Stimulated activated CD8-positive, alpha-beta memory T cell treated with anti-CD3 and anti-CD28 coated beads, Interleukin-4, amount 100 ng/mL, for 24 hours (primary cell): Measurements from ENCODE around the gene ARHGAP10.

Experiments used
- DNase-seq: peaks from one replicate; pipeline ENCODE4 v3.0.0-alpha.2; 2020; ENCODE audit warnings: low read depth

ARHGAP10 gene

DNA sequence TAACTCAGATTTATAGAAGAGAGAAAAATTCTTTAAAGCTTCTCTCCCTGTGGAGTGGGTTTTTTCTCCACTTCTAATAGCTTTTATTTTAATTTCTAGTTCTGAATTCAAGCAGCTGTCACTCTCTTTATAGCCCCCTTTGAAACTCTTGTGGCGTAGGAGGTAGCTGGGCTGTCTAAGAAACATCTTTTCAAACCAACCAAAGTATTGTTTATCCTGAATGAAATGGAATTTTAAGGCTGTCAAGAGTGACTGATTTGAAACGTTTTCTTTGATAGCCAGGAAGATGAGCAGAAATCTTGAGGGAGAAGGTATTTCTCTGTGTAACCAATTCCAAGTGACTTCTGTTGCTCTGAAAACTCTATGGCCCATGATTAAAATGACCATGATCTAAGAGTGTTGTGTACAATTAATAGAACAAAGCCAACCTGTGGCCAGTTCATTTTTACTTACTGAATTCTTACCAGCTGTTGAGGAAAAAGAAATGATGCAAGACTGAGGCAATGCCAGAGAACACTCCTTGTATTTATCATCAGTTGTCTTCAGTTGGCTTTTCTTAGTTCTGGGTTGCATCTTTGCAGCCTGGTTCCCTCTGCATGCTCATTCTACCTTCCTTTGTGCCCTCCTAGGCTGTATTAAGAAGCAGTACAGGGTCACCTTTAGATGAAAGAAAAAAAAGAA lies 298.4 kb downstream of the ARHGAP10 start:
- no peak for DNase-seq

DNA sequence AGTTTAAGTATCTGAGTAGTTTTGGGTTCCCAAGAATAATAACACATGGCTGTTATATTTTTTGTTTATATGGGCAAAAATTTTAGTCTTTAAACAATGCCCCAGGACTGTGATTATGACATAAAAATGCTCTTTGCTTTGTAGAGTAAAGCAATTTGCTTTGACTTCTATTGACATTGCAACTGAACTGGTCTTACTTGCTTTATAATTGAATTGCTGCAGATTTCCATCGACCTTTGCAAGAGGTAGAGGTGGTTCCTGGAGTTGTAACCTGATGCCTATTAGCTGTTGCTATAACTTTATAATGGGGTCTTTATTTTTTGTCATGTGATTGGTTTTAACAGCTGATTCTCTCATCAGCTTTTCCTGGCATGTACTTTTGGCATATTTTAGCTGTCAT lies 302.9 kb downstream of the ARHGAP10 start:
- no peak for DNase-seq

DNA sequence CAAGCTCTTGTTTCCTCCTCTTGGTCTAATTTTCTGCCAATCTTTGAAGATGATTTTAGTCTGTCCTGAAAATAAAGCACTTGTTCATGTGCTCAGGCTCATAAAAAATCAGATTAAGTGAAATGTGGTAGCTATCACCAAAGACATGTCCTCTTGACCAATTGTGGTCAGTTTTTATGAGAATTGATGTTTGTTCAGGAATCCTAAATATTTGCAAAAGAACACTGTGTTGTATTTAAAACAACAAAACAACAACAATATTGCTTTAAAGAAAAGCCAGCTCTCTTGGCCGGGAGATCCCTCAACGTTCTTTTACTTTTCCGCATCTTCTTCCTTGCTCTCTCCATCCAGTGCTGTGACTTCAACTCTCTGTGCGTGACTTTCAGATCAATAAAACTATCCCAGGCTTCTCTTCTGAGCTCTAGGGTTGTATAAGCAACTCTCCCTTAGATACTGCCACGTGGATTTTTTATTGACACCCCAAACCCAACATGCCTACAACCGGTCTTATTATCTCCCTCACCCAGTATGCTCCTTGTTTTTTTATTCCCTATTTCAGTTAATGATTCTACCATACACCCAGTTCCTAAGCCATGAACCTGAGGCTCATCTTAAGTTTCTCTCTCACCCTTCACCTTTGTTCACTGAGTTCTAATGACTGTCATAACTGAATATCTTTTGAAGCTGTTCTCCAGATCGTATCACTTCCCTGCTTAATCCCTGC lies 309.9 kb downstream of the ARHGAP10 start:
- no peak for DNase-seq

DNA sequence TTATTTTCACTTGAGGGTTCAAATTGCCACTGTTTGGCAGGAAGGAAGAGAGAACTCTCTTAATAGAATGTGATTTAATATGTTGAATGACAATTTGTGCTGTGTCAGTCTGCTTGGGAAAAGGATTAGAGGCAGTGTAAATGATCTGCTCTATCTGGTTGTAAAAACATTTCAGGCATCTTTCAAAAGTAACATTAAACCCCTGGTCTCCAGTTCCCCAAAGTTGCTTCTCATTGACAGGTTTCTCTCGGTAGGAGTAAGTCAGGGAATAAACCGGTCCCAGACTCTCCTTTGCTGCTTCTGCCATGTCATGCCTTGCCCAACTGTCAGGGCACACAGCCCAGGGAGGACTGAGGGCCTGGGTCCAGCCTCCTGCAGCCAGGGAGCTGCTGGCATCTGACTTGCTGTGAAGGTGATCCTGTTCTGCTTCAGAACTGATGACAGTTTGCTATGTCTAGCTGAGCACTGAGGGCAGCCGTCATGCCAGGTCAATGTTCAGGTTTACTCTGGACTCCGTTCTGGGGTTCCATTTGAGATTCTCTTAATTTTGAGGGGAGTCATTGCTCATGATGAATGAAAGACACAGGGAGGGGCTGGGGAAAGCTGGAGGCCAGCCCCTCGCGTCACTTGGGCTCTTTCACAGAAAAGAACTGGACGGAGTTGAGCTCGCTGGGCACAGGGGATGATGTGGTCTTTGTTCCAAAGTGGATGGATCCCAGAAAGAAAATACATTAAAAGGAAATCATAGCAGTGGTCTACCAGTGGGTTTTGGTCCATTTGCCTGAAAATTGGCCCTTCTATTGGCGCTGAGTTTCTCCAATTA lies 312.4 kb downstream of the ARHGAP10 start:
- DNase-seq, result no peak

DNA sequence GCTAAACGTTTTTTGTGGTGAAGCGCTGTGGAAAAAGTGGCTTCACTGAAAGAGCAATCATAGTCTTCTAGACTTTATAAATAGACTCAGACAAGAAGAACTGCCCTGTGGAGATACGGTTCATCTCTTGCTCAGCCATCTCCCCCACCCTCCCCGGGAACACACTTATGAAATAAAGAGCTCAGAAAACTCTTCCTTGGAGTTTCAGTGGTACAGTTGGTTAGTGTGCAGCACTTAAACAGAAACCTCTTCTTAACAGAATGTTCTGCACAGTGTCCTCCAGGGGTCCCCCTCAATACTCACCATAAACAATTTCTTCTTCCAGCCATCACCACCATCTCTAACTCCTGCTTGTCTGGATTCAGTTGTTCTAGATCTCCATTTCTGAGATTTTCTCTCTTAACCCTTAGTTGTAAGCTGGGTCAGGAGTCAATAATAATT lies 313.0 kb downstream of the ARHGAP10 start:
- no peak for DNase-seq

DNA sequence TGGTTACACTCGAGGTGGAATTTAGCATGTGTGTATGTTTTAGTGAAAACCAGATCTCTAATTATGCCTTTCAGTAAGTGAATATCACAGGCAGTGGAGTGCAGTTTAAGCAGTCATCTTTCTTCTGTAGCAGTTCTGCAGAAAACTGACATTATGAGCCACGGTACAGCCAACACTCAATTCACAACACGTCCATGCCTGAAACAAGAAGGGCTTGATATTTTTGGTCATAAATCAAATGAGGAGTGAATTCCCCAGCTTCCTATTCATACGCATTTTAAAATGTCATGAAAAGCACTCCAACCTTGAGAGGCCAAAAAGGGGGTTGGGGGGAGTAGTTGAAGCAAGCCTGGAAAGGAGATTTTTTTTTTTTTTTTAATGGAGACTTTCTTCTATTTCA lies 316.7 kb downstream of the ARHGAP10 start:
- DNase-seq, result no peak

DNA sequence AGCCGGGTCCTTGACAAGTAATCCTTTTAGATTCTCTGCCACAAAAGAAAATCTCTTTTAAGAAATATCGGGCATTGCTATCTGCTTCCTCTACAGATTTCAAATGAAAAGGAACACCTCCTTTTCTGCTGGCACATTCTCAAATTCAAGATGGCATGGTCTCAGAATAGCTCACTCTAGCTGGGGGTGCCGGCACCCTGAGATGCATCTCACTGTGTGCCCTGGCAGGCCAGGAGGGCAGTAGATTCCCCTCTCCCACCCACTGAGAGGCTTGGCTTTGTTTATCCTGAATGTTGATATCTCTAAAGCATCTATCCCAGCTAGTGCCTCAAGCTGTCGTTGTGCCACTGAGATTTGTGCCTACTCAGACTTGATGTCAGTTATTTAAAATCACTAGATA lies 319.5 kb downstream of the ARHGAP10 start:
- DNase-seq, result no peak

GRCh38 chr4:148052448-148052847 lies 320.6 kb downstream of the ARHGAP10 start:
- no peak for DNase-seq

GRCh38 chr4:148053298-148054003 lies 321.6 kb downstream of the ARHGAP10 start:
- no peak for DNase-seq

DNA sequence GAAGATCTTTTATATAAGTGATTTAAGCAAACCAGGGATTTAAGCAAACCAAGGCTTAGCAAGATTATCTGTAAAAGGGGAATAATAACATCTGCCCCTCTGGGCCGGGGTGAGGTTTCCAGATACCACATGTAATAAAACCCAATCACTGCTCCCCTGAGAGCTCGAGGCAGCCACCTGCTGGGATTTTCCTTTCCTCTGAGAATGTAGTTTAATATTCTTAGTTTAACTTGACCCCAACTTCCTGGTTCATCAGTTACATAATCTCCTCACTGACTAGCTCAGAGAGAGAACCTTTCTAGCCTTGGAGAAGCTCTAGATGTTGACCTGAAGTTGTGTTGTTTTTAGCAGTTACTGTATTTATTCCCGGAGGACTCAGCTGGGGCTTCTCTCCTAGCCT lies 322.4 kb downstream of the ARHGAP10 start:
- DNase-seq, result no peak

- no peak for DNase-seq
These were observed 324.0 kb downstream of the ARHGAP10 start for GRCh38 chr4:148055844-148056243.

DNA sequence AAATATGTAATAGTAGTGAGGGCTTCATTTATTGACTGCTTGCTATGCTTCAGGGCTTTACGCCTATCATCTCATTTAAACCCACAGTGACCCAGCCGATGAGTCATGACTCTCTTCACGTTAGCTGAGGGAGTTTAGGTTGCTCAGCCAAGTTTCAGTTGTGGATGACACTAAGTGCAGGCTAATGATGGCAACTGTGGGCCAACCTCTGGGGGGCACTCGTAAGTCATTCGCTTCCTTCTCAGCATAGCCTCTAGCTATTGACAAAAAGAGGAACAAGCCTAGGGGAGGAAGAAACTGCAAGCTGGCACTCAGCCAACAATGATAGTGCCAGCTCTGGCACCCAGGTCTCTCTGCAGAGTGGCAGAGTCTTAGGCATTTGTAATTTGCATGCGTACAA lies 325.0 kb downstream of the ARHGAP10 start:
- DNase-seq, result peak; percentile 58

- no peak for DNase-seq
These were observed 325.6 kb downstream of the ARHGAP10 start for GRCh38 chr4:148057516-148057915.

GRCh38 chr4:148057984-148058859 lies 326.3 kb downstream of the ARHGAP10 start:
- DNase-seq, result no peak

- no peak for DNase-seq
These were observed 327.8 kb downstream of the ARHGAP10 start for GRCh38 chr4:148059617-148060180.

- DNase-seq, result no peak
These were observed 328.6 kb downstream of the ARHGAP10 start for GRCh38 chr4:148060264-148061140.

DNA sequence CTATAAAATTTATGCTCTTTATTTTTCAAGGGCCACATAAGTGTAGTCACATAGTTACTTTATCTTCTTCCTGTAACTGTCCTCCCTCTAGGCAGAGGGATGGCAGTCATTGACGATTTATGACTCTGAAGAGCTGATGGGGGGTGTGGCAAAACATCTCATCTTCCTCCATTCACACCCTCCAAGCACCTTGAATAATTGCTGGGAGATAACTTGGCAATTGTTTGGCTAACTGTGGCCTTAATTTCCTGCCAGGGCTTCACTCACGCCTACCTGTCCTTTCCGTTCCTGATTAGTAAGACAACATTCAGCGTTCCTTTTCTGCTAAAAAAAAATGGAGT lies 329.2 kb downstream of the ARHGAP10 start:
- no peak for DNase-seq

GRCh38 chr4:148061795-148062194 lies 329.9 kb downstream of the ARHGAP10 start:
- no peak for DNase-seq

GRCh38 chr4:148062301-148062950 lies 330.5 kb downstream of the ARHGAP10 start:
- no peak for DNase-seq
